IgD-negative memory B cell (primary cell): Measurements from ENCODE around the gene AK1. TPM values are rescaled to one million over a fixed set of nuclear protein-coding genes. Genes with fewer than 3 reads are reported as not detected.
"Not testable (repeated sequence)": the region's sequence is repeated elsewhere in the genome, so short reads cannot be mapped to it uniquely, and the experiment has no call there.

Experiments used
- H3K27ac Mint-ChIP-seq, 3 donors: one replicate each; pipeline ENCODE4 v1.8.0; 2020 to 2022; ENCODE audit warnings: mild to moderate bottlenecking in 3 of 3, mixed read lengths in 3 of 3, moderate library complexity in 1 of 3
- H3K27me3 Mint-ChIP-seq: one replicate; pipeline ENCODE4 v1.8.0; 2021; ENCODE audit warnings: mixed read lengths
- H3K36me3 Mint-ChIP-seq: one replicate; pipeline ENCODE4 v1.8.0; 2020; ENCODE audit warnings: mild to moderate bottlenecking, mixed read lengths
- H3K4me1 Mint-ChIP-seq, 3 donors: one replicate each; pipeline ENCODE4 v1.8.0; 2020 to 2022; ENCODE audit warnings: mixed read lengths in 3 of 3, mild to moderate bottlenecking in 1 of 3
- H3K4me3 Mint-ChIP-seq, 4 donors: one replicate each; pipeline ENCODE4 v1.8.0; 2020 to 2022; ENCODE audit warnings: mild to moderate bottlenecking in 4 of 4, mixed read lengths in 4 of 4, moderate library complexity in 3 of 4
- H3K9me3 Mint-ChIP-seq, 3 donors: one replicate each; pipeline ENCODE4 v1.8.0; 2020 to 2021; ENCODE audit warnings: mixed read lengths in 3 of 3, mild to moderate bottlenecking in 1 of 3
- polyA plus RNA-seq: library from polyadenylated mRNA; unstranded; fragments of 300-500 nt; fragmentation: Illumina TruSeq; gene quantifications from one replicate; pipeline ENCODE4 v1.2.3, GENCODE V29; 2021

Gene AK1
- polyA plus RNA-seq, 1 donor from 2014 or later = 0.10 TPM

DNA sequence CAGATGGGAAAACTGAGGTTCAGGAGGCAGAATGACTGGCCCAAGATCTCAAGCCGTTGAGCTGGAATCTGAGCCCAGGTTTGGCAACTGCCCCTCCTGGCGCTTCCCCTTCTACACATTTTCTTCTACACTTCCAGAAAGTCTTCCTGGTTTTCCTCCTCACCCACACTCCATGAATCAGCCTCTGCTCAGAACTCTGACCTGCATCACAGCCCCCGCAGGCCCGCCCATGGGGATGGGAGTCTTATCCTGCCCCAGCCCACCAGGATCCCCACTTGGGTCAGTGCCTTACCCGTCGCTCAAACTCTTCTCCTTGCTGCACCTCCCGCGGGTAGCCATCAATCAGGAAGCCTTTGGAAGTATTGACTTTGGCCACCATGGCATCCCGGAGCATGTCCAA lies 5.9 kb downstream of the AK1 start:
- Mint-ChIP-seq H3K27ac (no peak overlapping the region), H3K36me3 (no peaks in the 10 kb centered on the region), H3K4me1 (peaks cover 2 to 7% (median 5%) of the 10 kb centered on the region in 3 donors), H3K9me3 (no peaks in the 10 kb centered on the region), H3K4me3 (no peak overlapping the region), H3K27me3 (peaks cover 5% of the 10 kb centered on the region)

DNA sequence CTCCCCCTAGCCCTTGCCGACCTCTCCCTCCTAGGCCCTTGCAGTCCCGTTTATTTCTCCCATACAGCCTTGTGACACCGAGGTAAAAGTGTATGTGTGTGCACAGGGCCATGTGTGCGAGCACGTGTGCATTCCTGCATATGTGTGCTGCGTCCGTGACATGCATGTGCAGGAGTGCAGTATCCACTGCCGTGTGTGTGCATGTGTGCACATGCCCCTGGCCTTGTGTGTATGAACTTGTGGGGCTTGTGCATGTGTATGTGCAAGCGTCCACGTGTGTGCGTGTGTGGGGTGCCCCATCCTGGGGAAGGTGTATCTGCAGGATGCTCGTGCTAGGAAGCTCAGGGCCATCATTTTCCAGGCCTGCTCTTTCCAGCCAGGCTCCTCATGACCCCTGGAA lies 6.6 kb downstream of the AK1 start:
- H3K27ac Mint-ChIP-seq = no peak overlapping the region
- H3K4me1 Mint-ChIP-seq = peaks cover 8 to 14% (median 10%) of the 10 kb centered on the region in 3 donors
- H3K36me3 Mint-ChIP-seq = no peaks in the 10 kb centered on the region
- H3K4me3 Mint-ChIP-seq = no peak overlapping the region
- peaks cover 2% of the 10 kb centered on the region for H3K27me3 Mint-ChIP-seq
- no peaks in the 10 kb centered on the region for H3K9me3 Mint-ChIP-seq

DNA sequence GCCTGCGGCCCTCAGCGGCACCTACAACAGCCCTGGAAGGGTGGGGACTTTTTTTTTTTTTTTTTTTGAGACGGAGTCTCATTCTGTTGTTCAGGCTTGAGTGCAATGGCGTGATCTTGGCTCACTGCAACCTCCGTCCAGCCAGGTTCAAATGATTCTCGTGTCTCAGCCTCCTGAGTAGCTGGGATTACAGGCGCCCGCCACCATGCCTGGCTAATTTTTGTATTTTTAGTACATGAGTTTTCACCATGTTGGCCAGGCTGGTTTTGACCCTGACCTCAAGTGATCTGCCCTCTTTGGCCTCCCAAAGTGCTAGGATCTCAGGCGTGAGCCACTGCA lies 7.4 kb downstream of the AK1 start:
- H3K27me3 Mint-ChIP-seq = not testable (repeated sequence)

DNA sequence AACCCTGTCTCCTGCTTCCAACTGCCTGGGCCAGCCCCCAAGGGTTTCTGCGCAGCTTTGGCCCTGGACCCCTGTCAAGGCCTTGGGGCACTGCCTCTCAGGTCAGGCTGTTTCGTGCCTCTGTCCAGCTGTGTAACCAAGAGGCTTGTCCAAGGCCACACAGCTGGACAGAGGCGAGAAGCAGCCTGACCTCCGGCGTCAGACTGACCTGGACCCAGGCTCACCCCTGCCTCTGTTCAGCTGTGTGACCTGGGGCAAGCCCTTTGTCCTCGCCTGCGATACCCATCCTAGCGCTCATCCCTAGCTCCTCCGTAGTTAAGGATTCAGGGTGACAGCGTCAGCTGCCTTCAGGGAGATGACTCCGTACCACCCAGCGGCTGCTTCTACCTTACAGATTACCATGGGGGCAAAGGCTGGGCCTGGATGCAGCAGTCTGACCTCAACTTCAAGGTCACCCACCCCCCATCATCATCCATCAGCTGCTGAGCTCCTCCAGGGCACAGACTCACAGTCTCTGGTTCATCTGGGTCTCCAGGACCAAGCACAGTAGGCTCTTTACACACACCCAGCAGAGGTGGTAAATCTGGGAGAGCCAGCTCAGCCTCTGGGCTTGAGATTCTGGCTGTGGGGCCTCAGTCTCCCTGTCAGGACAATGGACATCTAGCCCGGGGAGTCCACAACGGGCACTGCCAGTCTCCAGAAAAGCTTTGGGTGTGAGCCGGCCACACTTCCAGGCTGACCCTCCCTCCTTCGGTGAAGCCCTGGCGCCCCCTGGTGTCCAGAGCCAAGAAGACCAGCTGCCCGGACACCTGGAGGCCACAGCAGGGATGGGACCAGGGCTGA lies 7.9 kb downstream of the AK1 start:
- Mint-ChIP-seq H3K4me1 (peaks cover 22 to 25% (median 22%) of the 10 kb centered on the region in 3 donors), H3K36me3 (peaks cover 2% of the 10 kb centered on the region), H3K4me3 (no peak overlapping the region), H3K9me3 (no peaks in the 10 kb centered on the region), H3K27ac (peak overlapping the region in 2 of 3 donors; percentile 53 to 64), H3K27me3 (no peaks in the 10 kb centered on the region)

More for the DNA sequence above, 7.4 kb downstream of the AK1 start:
- not testable (repeated sequence) for H3K4me3 Mint-ChIP-seq, H3K36me3 Mint-ChIP-seq, H3K9me3 Mint-ChIP-seq
- peaks cover 16 to 21% (median 18%) of the 10 kb centered on the region in 3 donors for H3K4me1 Mint-ChIP-seq
- peak overlapping the region in 2 of 3 donors; percentile 53 to 64 for H3K27ac Mint-ChIP-seq

DNA sequence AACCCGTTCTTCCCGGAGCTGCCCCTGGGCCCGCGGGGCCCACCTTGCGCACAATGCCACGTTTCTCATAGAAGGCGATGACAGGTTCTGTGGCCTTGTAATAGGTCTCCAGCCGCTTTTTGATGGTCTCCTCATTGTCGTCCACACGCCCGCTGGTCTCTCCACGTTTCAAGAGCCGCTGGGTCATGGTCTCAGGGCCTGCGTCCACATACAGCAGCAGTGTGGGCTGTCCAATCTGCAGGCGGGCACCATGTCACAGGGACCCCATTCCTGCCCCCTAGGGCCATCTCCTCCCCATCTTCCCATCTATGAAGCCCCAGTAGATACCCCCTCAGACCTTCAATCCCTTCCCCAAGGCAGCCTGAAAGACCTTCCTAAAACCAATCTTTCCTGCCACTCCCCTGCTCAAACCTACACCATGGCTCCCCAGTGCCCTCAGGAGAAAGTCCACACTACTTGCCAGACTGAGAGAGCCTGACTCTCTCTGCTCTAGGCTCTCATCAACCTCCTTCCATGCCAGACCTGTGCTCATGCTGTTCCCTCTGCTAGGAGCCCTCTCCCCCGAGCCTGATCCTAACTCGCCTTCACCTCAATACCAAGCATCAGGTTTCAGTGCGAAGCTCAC lies 9.1 kb downstream of the AK1 start:
- H3K9me3 Mint-ChIP-seq = no peaks in the 10 kb centered on the region
- H3K4me3 Mint-ChIP-seq = no peak overlapping the region
- H3K27me3 Mint-ChIP-seq = no peaks in the 10 kb centered on the region
- H3K36me3 Mint-ChIP-seq = peaks cover 2% of the 10 kb centered on the region
- H3K27ac Mint-ChIP-seq = peak overlapping the region; percentile 76 to 92 (median 83)
- H3K4me1 Mint-ChIP-seq = peaks cover 22 to 25% (median 22%) of the 10 kb centered on the region in 3 donors

DNA sequence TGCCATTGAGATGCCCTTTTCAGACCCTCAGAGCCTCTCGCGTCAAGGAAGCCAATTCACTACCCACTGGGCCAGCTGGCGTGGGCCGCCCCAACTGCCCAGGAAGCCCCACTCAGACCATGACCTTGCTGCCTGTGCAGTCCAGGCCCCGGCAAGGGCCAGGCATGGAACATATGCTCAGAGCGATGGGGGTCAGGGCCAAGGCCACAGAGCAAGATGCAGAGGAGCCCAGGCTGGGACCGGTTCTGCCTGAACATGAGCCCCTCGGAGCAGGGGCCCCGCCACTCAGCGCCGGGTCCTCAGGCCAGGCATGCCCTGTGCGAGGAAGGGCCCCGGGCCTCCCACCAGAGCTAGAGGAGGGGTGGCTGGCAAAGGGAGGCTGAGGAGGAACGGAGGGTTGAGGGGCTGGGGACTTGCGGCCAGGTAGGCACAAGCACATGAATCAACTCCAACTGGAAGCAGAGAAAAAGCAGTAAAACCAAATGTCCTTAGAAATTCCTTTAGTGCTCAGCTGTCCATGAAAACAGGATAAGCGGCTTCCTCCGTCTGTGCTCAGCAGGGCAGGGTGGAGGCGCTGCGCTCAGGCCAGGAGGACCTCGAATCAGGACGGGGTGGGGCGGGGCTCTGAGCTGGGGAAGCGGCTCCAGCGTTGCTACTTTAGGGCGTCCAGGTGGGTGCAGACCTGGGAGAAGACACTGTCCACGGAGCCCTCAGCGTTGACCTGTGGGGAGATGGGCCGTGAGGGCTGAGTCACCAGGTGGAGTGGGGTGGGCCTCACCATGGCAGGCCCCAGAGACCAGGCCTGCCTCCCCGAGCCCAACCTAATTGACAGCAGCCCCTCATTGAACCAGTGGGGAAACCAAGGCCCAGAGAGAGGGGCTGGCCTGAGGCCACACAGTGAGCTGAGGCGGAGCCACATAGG lies 9.9 kb downstream of the AK1 start:
- Mint-ChIP-seq H3K4me3 (no peak overlapping the region), H3K27me3 (no peaks in the 10 kb centered on the region), H3K9me3 (no peaks in the 10 kb centered on the region), H3K36me3 (peaks cover 2% of the 10 kb centered on the region), H3K27ac (peak overlapping the region in 2 of 3 donors; percentile 76 to 92), H3K4me1 (peaks cover 27 to 31% (median 28%) of the 10 kb centered on the region in 3 donors)

DNA sequence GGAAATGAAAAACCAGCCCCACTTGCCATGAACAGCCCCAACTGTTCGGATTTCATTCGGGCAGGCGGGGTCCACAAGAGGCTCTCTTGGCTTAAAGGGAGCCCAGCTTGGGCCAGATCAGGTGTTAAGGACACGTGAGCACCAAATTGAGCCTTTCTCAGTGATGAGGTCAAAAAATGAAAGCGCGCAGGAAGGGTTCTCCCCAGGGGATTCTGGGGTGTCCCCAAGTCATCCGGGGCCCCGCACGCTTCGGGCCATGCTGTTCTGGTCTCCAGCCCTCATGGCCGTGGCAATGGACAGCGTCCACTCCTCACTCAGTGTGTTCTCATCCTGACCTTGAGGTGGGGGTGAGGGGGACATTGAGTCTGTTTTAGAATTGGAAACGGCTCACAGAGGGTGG lies 10.9 kb downstream of the AK1 start:
- Mint-ChIP-seq H3K27ac (peak overlapping the region; percentile 87 to 93 (median 92)), H3K4me1 (peaks cover 34 to 38% (median 34%) of the 10 kb centered on the region in 3 donors), H3K4me3 (peak overlapping the region in 3 of 4 donors; percentile 7 to 77 (median 65)), H3K27me3 (no peaks in the 10 kb centered on the region), H3K9me3 (no peaks in the 10 kb centered on the region), H3K36me3 (peaks cover 2% of the 10 kb centered on the region)

DNA sequence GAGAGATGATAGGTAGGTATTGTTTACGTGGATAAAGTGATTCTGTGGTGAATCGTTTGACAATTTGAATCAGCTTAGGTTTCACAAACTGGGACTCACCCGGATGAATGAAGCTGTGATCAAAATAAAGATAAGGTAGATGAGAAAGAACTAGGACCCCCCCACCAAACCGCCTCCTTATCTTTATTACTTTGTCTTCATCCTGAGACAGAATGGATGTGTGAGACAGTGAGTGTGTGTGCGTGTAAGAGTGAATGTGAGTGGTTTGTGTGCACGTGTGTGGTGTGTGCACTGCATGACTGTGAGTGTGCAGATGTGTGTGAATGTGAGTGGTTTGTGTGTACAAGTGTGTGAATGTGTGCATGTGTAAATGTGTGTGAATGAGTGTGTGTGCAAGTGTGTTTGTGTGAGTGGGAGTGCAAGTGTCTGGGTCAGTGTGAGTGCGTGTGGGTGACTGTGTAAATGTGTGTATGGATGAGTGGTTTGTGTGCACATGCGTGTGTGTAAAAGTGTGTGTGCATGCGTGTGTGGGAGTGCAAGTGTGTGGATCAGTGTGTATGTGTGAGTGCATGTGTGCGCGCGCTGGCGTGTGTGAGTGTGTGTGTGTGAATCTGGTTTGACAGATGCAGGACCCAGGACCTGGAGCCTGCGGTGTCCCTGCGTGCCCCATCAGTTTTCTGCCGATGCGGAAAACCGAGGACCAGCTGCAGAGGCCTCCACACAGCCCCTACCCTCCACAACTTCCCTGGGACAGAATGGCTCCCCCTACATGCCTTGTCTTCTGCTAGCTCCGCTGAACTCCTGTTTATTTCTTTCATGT lies 11.6 kb downstream of the AK1 start:
- Mint-ChIP-seq H3K9me3 (no peaks in the 10 kb centered on the region), H3K4me1 (peaks cover 38 to 44% (median 39%) of the 10 kb centered on the region in 3 donors)

DNA sequence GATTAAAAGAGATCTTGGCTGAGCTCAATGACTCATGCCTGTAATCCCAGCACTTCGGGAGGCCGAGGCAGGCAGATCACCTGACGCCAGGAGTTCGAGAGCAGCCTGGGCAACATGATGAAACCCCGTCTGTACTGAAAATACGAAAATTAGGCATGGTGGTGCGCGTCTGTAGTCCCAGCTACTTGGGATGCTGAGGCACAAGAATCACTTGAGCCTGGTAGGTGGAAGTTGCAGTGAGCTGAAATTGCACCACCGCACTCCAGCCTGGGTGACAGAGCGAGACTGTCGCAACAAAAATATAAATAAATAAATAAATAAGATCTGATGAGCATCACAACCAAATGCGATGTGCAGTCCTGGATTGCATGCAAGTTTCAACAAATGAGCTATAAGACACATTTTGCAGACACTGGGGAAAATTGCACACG lies 14.3 kb downstream of the AK1 start:
- Mint-ChIP-seq H3K4me3 (peak overlapping the region in 3 of 4 donors; percentile 63 to 88 (median 83)), H3K27ac (peak overlapping the region; percentile 96 to 100 (median 99)), H3K27me3 (no peaks in the 10 kb centered on the region), H3K36me3 (peaks cover 2% of the 10 kb centered on the region), H3K4me1 (peaks cover 42 to 43% (median 42%) of the 10 kb centered on the region in 3 donors), H3K9me3 (peaks cover 0 to 2% (median 0%) of the 10 kb centered on the region in 3 donors)

More for the DNA sequence above, 11.6 kb downstream of the AK1 start:
- H3K27ac Mint-ChIP-seq = peak overlapping the region; percentile 92 to 96 (median 93)
- peaks cover 2% of the 10 kb centered on the region for H3K36me3 Mint-ChIP-seq
- H3K4me3 Mint-ChIP-seq = peak overlapping the region in 3 of 4 donors; percentile 73 to 91 (median 80)
- H3K27me3 Mint-ChIP-seq = no peaks in the 10 kb centered on the region

DNA sequence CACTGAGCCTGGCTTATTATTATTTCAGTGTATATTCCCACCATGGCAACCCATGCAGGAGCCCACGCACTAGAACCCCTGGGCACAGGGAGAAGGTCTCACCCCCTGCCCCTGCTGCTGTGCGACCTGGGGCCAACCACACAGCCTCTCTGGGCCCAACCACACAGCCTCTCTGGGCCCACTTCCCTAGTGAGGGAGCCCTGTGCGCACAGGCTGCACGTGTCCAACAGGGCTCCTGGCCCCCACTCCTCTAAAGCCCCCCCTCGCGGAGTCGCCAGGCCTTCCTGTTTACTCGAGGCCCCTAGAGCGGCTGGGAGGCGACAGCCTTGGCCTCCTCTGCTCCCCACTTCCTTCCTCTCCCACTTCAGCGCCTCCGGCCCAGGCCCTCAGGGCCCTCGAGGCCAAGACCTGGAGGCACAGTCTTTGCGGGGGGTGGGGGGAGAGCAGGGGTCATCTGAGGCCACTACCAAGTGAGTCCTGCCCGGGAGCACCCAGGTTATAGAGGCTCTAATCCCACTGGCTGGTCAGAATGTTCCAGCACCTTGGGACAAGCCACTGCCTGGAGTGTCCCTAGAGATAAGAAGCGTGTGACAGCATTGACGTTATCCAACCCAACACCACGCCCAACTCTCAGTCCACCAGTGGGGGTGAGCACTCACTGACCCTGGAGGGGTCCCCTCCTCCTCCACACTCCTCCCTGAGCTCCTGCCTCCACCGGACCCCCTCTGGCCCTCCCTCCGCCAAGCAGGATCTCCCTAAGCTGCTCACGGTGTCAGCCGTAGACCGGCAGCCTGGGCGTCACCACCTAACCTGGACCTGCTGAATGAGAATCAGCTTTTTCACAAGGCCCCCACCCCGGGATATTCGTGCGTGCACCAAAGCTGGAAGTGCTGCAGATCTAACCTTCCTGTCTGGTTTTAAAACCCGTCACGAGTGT lies 15.1 kb downstream of the AK1 start:
- peaks cover 2% of the 10 kb centered on the region for H3K36me3 Mint-ChIP-seq
- peaks cover 41 to 45% (median 42%) of the 10 kb centered on the region in 3 donors for H3K4me1 Mint-ChIP-seq
- H3K27ac Mint-ChIP-seq = peak overlapping the region; percentile 96 to 100 (median 99)
- H3K27me3 Mint-ChIP-seq = no peaks in the 10 kb centered on the region
- H3K9me3 Mint-ChIP-seq = peaks cover 0 to 2% (median 0%) of the 10 kb centered on the region in 3 donors
- H3K4me3 Mint-ChIP-seq = peak overlapping the region in 3 of 4 donors; percentile 83 to 88 (median 85)

DNA sequence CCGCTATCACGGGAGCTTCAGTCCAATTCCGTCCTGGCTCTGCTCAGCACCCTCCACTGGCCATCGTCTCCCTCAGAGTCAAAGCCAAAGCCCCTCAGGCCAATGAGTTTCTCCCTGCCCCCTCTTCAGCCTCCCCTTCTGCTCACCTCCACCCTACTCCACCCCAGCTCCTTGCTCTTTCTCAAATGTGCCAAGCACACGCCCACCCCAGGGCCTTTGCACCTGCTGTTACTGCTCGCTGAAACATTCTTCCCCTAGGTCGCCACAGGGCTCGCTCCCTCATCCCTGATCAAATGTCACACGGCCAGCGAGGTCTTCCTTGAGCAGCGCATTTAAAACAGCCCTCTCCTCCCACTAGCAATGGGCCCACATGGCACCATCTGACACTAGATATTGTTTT lies 16.7 kb downstream of the AK1 start:
- peak overlapping the region in 1 of 4 donors; percentile 70 for H3K4me3 Mint-ChIP-seq
- peak overlapping the region in 1 of 3 donors; percentile 76 for H3K27ac Mint-ChIP-seq
- peaks cover 1% of the 10 kb centered on the region for H3K36me3 Mint-ChIP-seq
- peaks cover 2% of the 10 kb centered on the region for H3K27me3 Mint-ChIP-seq
- peaks cover 0 to 2% (median 0%) of the 10 kb centered on the region in 3 donors for H3K9me3 Mint-ChIP-seq
- peaks cover 31 to 36% (median 34%) of the 10 kb centered on the region in 3 donors for H3K4me1 Mint-ChIP-seq

DNA sequence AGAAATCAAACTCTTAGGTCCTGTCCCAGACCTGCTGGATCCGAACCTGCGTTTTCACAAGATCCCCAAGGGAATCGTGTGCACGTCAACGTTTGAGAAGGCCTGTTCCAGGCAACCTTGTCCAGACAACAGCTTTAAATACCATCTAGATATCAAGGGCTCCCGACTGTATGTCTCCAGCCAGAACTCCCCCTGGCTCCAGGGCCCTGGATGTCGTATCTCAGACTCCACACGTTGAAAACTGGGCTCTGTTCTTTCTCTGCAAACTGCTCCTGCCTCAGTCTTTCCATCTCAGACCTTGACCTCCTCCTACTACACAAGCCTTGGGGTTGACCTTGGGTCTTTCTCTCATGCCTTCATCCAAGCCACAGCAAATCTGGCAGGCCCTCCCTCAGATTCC lies 17.2 kb downstream of the AK1 start:
- H3K4me1 Mint-ChIP-seq = peaks cover 26 to 31% (median 29%) of the 10 kb centered on the region in 3 donors
- H3K27ac Mint-ChIP-seq = no peak overlapping the region
- H3K27me3 Mint-ChIP-seq = peaks cover 2% of the 10 kb centered on the region
- no peak overlapping the region for H3K4me3 Mint-ChIP-seq
- H3K9me3 Mint-ChIP-seq = peaks cover 0 to 2% (median 0%) of the 10 kb centered on the region in 3 donors
- no peaks in the 10 kb centered on the region for H3K36me3 Mint-ChIP-seq

DNA sequence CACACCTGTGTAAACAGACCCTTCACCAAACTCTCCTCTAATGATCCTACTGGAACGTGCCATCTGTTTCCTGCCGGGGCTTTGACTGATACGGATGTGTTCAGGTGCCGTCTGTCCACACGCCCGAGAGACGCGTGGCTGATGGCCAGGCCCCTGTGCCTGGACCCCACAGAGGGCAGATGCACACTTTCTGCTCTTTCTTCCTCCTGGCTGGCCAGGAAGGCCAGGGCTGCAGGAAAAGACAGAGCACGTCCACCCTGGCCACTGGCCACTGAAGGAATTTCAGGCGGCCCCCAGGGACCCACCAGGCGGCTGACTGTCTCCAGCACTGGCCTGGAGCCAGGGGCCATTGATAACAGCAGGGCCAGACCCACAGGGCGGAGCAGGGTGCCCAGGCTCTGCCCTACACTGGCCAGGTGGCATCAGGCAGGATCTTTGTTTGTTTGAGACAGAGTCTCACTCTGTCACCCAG lies 19.4 kb downstream of the AK1 start:
- Mint-ChIP-seq H3K9me3 (peaks cover 0 to 2% (median 0%) of the 10 kb centered on the region in 3 donors), H3K4me3 (no peak overlapping the region), H3K4me1 (peaks cover 19 to 24% (median 23%) of the 10 kb centered on the region in 3 donors), H3K36me3 (no peaks in the 10 kb centered on the region), H3K27me3 (peaks cover 2% of the 10 kb centered on the region), H3K27ac (peak overlapping the region in 1 of 3 donors; percentile 77)
